Inferior parietal cortex (tissue), 1 donor: Measurements from ENCODE around the gene TMEM175.

Source experiments
- DNase-seq: peaks from one replicate; pipeline ENCODE4 v3.0.0-alpha.2; 2016; ENCODE audit errors: extremely low spot score

Gene TMEM175

DNA sequence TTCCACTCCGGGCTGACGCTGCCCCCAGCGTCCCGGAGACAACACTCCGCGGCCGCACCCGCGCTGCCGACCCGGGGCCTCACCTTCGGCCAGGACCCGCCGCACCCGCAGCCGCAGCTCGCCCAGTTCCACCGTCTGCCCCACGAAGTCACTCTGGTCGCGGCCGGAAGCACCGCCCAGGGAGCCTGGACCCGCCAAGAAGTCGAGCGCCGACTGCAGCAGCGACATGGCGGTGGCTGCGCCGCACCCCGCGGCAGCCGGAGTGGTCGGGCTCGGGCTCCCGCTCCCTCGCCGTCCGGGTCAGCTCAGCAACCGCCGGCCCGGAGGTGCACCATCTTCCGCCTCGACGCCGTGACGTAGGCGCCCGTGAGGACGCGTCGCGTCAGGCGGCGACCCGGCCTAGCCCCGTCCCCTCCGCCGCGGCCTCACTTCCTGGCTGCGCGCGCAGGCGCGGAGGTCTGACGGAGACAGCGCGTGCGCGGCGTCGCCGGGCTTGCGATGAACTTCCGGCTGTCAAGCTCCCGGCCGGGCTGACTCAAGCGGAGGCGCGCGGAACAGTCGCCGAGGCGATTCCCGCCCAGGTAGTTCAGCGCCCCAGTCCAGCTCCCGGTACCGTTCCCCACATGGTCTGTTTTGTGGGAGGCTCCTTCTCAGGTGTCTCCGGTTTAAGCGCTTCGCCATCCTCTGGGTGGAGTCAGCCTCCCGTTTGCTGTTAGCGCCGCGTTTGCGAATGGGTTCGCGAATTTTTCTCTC lies at the start of gene TMEM175, which contains the start of gene GAK:
Gene TMEM175 (plus strand): TSS at position 501 of the 753 bp plus-strand sequence. CDS start 15,280 bp downstream, outside the sequence.
Gene GAK (minus strand): TSS at position 357 of the 753 bp plus-strand sequence. CDS start 129 bp downstream, at position 228.
- peak; percentile 94 for DNase-seq

- DNase-seq: no peak
Measured at GRCh38 chr4:882646-883045, 49.6 kb upstream of the TMEM175 start.

- no peak for DNase-seq
Measured at GRCh38 chr4:883377-884095, 48.7 kb upstream of the TMEM175 start.

DNA sequence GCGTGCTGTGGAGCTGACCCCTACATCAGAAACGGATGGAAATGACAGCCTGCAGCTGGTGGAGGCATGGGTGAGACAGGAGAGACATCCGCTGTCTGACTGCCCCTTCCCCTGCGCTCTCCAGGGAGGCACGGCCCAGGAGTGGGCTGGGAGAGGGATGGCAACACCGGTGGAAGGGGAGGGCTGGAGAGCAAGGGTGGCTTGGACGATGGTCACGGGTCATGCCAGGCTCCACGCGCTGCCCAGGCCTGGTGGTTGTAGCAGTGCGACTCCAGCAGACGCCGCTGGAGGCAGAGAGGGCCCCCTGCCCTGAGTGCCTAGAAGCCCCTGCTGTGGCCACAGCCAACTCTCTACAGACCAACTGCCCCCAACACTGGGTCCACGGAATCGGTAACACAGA lies 48.0 kb upstream of the TMEM175 start:
- DNase-seq: no peak

DNA sequence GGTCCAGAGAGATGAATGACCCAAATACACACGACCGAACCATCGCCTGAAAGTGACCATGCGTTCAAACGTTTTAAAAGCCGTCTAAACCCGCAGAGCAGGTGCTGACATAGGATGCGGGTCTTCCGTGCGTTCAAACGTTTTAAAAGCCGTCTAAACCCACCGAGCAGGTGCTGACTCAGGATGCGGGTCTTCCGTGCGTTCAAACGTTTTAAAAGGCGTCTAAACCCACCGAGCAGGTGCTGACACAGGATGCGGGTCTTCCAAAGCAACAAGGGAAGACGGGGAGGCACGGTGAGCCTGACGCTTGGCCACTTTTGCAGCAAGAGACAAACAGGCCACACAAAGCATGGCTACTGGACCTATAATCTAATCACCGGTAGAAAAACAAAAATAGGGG lies 47.4 kb upstream of the TMEM175 start:
- no peak for DNase-seq

DNA sequence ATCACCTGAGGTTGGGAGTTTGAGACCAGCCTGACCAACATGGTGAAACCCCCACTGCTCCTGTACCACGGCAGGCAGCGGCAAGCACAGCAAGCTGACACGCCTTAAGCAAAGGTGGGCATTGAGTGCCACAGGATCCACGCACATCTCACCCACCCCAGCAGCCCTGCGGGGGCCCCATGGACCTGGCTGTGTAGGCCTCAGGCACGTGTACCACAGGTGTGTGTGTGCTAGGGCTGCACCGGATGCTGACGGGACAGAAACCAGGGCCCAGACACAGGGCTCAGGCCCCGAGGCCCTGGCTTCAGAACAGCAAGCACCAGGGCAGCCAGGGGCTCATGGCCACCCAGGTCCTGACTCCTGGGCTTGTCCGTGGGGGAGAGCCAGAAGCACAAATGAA lies 46.9 kb upstream of the TMEM175 start:
- DNase-seq: no peak

DNA sequence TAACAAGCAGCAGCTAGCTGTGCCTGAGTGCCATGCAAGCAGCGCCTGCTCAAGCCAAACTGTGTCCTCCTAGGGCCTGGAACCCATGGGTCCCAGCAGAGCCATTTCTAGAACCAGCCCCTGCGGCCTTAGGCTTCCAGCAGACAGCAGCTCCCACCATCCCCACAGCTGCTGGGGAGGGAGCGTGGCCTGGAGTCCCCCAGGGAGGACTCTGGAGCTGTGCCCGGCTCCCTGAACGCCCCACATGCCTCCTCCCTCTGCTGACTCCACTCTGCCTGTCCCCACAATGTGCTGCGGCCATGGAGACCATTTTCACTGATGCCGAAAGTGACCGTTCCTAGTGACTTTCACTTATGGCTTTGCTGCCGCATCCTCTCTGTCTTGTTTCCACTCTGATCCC lies 46.0 kb upstream of the TMEM175 start:
- DNase-seq: no peak

GRCh38 chr4:887034-887763 lies 45.1 kb upstream of the TMEM175 start:
- DNase-seq: no peak

GRCh38 chr4:888029-888428 lies 44.2 kb upstream of the TMEM175 start:
- no peak for DNase-seq

- DNase-seq: no peak
Measured at GRCh38 chr4:889516-889915, 42.7 kb upstream of the TMEM175 start.

- no peak for DNase-seq
Measured at GRCh38 chr4:890036-890695, 42.1 kb upstream of the TMEM175 start.

DNA sequence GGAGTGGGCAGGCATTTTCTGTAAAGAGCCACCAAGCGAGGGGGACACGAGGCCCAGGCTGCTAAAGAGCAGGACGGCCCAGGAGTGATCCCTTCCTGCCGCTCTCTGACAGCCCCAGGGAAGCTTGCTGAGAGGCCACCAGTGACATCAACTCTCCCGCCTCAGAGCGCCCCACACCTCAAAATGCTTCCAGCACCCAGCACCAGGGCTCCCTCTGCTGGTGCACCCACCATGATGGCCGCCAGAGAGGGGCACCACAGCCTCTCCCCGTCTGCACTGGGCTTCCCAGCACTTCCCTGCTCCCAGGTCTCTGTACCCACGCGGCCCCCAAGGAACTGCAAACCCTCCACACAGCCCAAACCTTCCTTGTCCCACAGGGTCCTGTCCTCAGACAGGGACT lies 40.5 kb upstream of the TMEM175 start:
- no peak for DNase-seq

DNA sequence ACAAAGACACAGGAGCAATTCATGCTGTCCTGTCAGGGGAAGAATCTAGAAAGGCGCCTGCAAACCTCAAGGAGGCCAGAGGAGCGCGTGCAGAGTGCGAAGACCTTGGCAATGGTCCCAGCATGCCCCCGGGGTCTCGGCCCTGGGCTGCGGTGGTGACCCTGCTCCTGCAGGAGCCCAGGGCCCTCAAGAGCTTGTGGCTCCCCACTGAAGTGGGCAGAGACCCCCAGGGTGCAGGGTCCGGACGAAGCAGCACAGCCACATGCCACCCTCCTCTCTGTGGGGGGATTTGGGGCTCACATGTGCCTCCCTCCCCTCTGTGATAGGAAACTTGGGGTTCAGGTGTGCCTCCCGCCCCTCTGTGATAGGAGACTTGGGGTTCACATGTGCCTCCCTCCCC lies 39.5 kb upstream of the TMEM175 start:
- no peak for DNase-seq

- DNase-seq: no peak
Measured at GRCh38 chr4:893276-893994, 38.8 kb upstream of the TMEM175 start.

GRCh38 chr4:893995-894705 lies 38.1 kb upstream of the TMEM175 start:
- DNase-seq: no peak

DNA sequence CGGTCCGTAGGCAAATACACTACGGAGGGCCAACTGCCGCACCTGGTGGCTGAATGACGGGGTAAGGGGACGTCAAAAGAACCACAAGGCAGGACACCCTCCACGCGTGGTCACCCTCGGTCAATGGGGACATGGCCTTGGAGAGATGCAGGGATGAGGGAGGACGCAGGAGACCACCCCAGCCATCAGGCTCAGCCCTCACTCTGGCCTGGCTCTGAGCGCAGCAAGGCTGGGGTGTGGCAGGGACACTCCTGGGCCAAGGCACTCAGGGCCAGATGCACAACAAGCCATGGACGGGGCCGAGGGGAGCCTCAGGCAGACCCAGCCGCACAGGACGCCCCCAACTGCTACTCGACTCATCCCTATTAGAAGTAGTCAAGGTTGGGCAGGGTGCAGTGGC lies 36.7 kb upstream of the TMEM175 start:
- DNase-seq: no peak

GRCh38 chr4:896216-896615 lies 36.0 kb upstream of the TMEM175 start:
- no peak for DNase-seq

- DNase-seq: no peak
Measured at GRCh38 chr4:896630-897029, 35.6 kb upstream of the TMEM175 start.

DNA sequence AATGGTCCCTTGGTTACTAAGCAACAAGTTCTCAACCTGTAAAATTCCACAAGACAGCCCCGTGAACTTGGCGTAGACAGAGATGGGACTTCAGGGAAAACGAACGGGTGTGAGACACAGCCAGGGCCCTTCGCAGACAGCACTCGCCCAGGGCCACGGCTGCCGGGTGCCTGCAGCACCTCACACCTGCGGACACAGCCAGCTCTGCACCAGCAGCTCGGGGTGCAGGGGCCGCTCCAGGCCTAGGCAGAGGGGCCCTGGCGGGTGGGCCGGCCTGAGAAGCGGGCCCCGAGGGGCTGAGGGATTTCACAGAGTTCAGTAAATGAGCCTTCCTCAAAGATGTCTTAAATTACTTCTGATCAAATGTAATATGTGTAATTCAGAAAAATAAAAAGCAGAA lies 34.1 kb upstream of the TMEM175 start:
- no peak for DNase-seq

DNA sequence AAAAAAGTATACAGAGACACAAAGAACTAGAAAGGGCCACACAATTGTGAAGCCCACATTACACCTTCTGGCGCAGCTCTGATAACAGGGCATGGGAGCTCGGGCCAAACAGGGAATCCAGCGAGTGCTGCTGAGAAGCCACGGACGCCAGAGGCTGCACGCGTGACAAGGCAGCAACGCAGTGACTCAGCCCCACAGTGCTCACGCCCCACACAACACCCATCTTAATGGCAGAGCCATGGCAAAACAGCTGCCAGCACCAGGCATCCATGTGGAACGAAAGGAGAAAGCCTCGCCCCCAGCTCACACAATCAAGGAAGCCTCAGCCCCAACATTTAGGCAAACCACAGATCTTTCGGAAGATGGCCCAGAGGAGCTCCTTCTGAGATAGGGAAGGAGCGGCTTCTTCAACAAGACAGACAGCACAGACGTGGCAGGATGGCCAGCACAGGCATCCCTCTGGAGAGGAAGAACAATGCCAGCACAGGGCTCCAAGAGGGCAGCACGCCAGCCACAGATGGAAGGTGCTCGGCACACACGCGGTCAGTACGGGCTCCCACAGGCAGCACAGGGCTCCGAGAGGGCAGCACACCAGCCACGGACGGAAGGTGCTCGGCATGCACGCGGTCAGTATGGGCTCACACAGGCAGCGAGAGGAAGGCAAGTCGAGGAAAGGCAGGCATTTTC lies 33.2 kb upstream of the TMEM175 start:
- no peak for DNase-seq
